Measurements from ENCODE around the gene NFIA. TPM values are rescaled to one million over a fixed set of nuclear protein-coding genes. Genes with fewer than 3 reads are reported as not detected.

The NFIA gene
- total RNA-seq, 1 experiment from 2014 or later: 0.35 TPM

GRCh38 chr1:61169045-61169444 is 86.7 kb downstream of the NFIA start:
- Mint-ChIP-seq H3K4me3 (no peak overlapping the region), H3K9me3 (no peaks in the 10 kb centered on the region), H3K4me1 (peaks cover 3 to 4% of the 10 kb centered on the region in 2 experiments), H3K27ac (no peak overlapping the region), H3K27me3 (ENCODE audit: low read depth) (no peaks in the 10 kb centered on the region), H3K36me3 (ENCODE audit: insufficient read depth in 1 of 3, low read depth in 3 of 3) (no peaks in the 10 kb centered on the region)
- H2BK15ac ChIP-seq (ENCODE audit: low read depth, low read length): no peak overlapping the region
- no peaks in the 10 kb centered on the region for H3K9me3 ChIP-seq (ENCODE audit: control insufficient read depth, low read depth, low read length)
- H4K5ac ChIP-seq (ENCODE audit: insufficient read length, low read depth, low read length): no peak overlapping the region
- H2AFZ ChIP-seq (ENCODE audit: low read length): no peak overlapping the region
- no peak for DNase-seq
- H3K56ac ChIP-seq (ENCODE audit: insufficient read length, low read depth, low read length): no peak overlapping the region
- no peak overlapping the region for H2BK12ac ChIP-seq (ENCODE audit: insufficient read length, low read depth, low read length)
- no peaks in the 10 kb centered on the region for H3K4me1 ChIP-seq (ENCODE audit: insufficient read depth, low read length)
- no peak overlapping the region for H3K18ac ChIP-seq (ENCODE audit: insufficient read length, low read depth, low read length)
- no peaks in the 10 kb centered on the region for H3K27me3 ChIP-seq (ENCODE audit: insufficient read depth, low read length)
- H2BK120ac ChIP-seq (ENCODE audit: low read depth, low read length, poor library complexity, severe bottlenecking): no peak overlapping the region
- no peak overlapping the region for H3K4me2 ChIP-seq (ENCODE audit: insufficient read depth, insufficient read length, low read length)
- H3K4ac ChIP-seq (ENCODE audit: low read depth, low read length): no peak overlapping the region
- H2AK5ac ChIP-seq (ENCODE audit: insufficient read length, low read length): no peak overlapping the region
- no peak overlapping the region for H3K23ac ChIP-seq (ENCODE audit: insufficient read length, low read depth, low read length)
- no peaks in the 10 kb centered on the region for H4K20me1 ChIP-seq (ENCODE audit: control insufficient read depth, insufficient read depth, insufficient read length)
- no peak overlapping the region for H4K8ac ChIP-seq (replicated peaks; ENCODE audit: insufficient read length, low read depth, low read length)
- H3K79me1 ChIP-seq (ENCODE audit: insufficient read depth, low read depth, low read length, poor library complexity, severe bottlenecking): no peaks in the 10 kb centered on the region
- no peak overlapping the region for H4K91ac ChIP-seq (ENCODE audit: insufficient read length, low read depth, low read length)
- H3T11ph ChIP-seq (ENCODE audit: low read length): no peak overlapping the region
- no peak overlapping the region for H2BK20ac ChIP-seq (ENCODE audit: low read depth, low read length, poor library complexity, severe bottlenecking)
- H2BK5ac ChIP-seq (ENCODE audit: insufficient read length, low read length): no peak overlapping the region
- no peaks in the 10 kb centered on the region for H3K23me2 ChIP-seq (ENCODE audit: insufficient read length, low read depth, low read length, poor library complexity, severe bottlenecking)
- H3K79me2 ChIP-seq (ENCODE audit: insufficient read depth, low read length): no peaks in the 10 kb centered on the region
- no peak overlapping the region for H3K27ac ChIP-seq (ENCODE audit: insufficient read length, low read depth, low read length)
- TF ChIP-seq CTCF (conservative IDR thresholded peaks at IDR 0.05): no peak
- no peak overlapping the region for H3K9ac ChIP-seq (ENCODE audit: extremely low read depth, insufficient read length, low read length)
- no peak overlapping the region for H3K14ac ChIP-seq (ENCODE audit: insufficient read depth, low read length)

Measured in H9 (cell line).